ENCODE results near the gene OIT3. TPM values are rescaled to one million over a fixed set of nuclear protein-coding genes. Genes with fewer than 3 reads are reported as not detected.

Gene OIT3
- total and polyA plus RNA-seq, 2 experiments from 2014 or later = not detected

GRCh38 chr10:72858067-72858466 is 35.5 kb upstream of the OIT3 start:
- WGBS, 2 experiments (ENCODE audit: low coverage in 1 of 2, low lambda C conversion rate in 2 of 2, missing lambda C conversion rate in 2 of 2) = 87 to 90% methylated on average over 6 of the region's 6 CpGs

GRCh38 chr10:72862957-72863356 is 30.6 kb upstream of the OIT3 start:
- H3K27ac ChIP-seq = no peak overlapping the region
- no peaks in the 10 kb centered on the region for H3K4me1 ChIP-seq (ENCODE audit: insufficient read depth)
- 98 to 99% methylated on average over 2 of the region's 2 CpGs for WGBS, 2 experiments (ENCODE audit: low coverage in 1 of 2, low lambda C conversion rate in 2 of 2, missing lambda C conversion rate in 2 of 2)
- no peak for DNase-seq
- no peaks in the 10 kb centered on the region for H4K20me1 ChIP-seq (ENCODE audit: insufficient read depth)
- in situ Hi-C loops (cut with MboI) = no loop called here
- no peak overlapping the region for H3K4me3 ChIP-seq
- no peaks in the 10 kb centered on the region for H3F3A ChIP-seq (ENCODE audit: insufficient read depth)
- H2AFZ ChIP-seq = no peak overlapping the region
- no peak overlapping the region for H3K9ac ChIP-seq
- H3K79me2 ChIP-seq (ENCODE audit: insufficient read depth) = no peaks in the 10 kb centered on the region
- H3K4me2 ChIP-seq (ENCODE audit: unreplicated experiment) = no peak overlapping the region
- TF ChIP-seq EZH2 (IDR thresholded peaks at IDR 0.05; ENCODE audit: insufficient read depth, poor library complexity, severe bottlenecking) (no peak), EZH2phosphoT487 (IDR thresholded peaks at IDR 0.05; ENCODE audit: insufficient read depth, low read depth) (no peak)
- H3K9me3 ChIP-seq (ENCODE audit: low read depth) = no peaks in the 10 kb centered on the region
- H3K36me3 ChIP-seq (ENCODE audit: low read depth) = peaks cover 10% of the 10 kb centered on the region; the same call in 1 of the 2 replicates
- H3K27me3 ChIP-seq (replicated peaks; ENCODE audit: insufficient read depth) = no peaks in the 10 kb centered on the region
- H3K9me2 ChIP-seq (ENCODE audit: insufficient read depth) = no peaks in the 10 kb centered on the region

More at GRCh38 chr10:72858067-72858466, 35.5 kb upstream of the OIT3 start:
- no peak for TF ChIP-seq EZH2 (IDR thresholded peaks at IDR 0.05; ENCODE audit: insufficient read depth, poor library complexity, severe bottlenecking)
- TF ChIP-seq EZH2phosphoT487 (IDR thresholded peaks at IDR 0.05; ENCODE audit: insufficient read depth, low read depth) = no peak
- Histone ChIP-seq H3K9me2 (ENCODE audit: insufficient read depth) (no peaks in the 10 kb centered on the region; the same call in 1 of the 2 replicates), H3K4me2 (ENCODE audit: unreplicated experiment) (no peak overlapping the region), H3F3A (ENCODE audit: insufficient read depth) (no peaks in the 10 kb centered on the region), H3K27me3 (replicated peaks; ENCODE audit: insufficient read depth) (no peaks in the 10 kb centered on the region), H3K79me2 (ENCODE audit: insufficient read depth) (no peaks in the 10 kb centered on the region), H3K9me3 (ENCODE audit: low read depth) (no peaks in the 10 kb centered on the region), H3K9ac (no peak overlapping the region), H3K27ac (no peak overlapping the region), H4K20me1 (ENCODE audit: insufficient read depth) (no peaks in the 10 kb centered on the region), H3K4me1 (ENCODE audit: insufficient read depth) (no peaks in the 10 kb centered on the region), H3K36me3 (ENCODE audit: low read depth) (peaks cover 10% of the 10 kb centered on the region; the same call in 1 of the 2 replicates), H3K4me3 (no peak overlapping the region), H2AFZ (no peak overlapping the region)
- in situ Hi-C loops (cut with MboI) = no loop called here
- no peak for DNase-seq

- Histone ChIP-seq H3K4me2 (ENCODE audit: unreplicated experiment) (no peak overlapping the region), H3K9me3 (ENCODE audit: low read depth) (no peaks in the 10 kb centered on the region), H3K4me1 (ENCODE audit: insufficient read depth) (no peaks in the 10 kb centered on the region), H3K27me3 (replicated peaks; ENCODE audit: insufficient read depth) (no peaks in the 10 kb centered on the region), H4K20me1 (ENCODE audit: insufficient read depth) (no peaks in the 10 kb centered on the region), H3K4me3 (no peak overlapping the region), H3K27ac (no peak overlapping the region), H3K36me3 (ENCODE audit: low read depth) (peaks cover 17% of the 10 kb centered on the region; the same call in 1 of the 2 replicates), H2AFZ (no peak overlapping the region), H3F3A (ENCODE audit: insufficient read depth) (no peaks in the 10 kb centered on the region), H3K79me2 (ENCODE audit: insufficient read depth) (no peaks in the 10 kb centered on the region), H3K9me2 (ENCODE audit: insufficient read depth) (no peaks in the 10 kb centered on the region), H3K9ac (no peak overlapping the region)
- TF ChIP-seq EZH2 (IDR thresholded peaks at IDR 0.05; ENCODE audit: insufficient read depth, poor library complexity, severe bottlenecking) (no peak), EZH2phosphoT487 (IDR thresholded peaks at IDR 0.05; ENCODE audit: insufficient read depth, low read depth) (no peak)
- in situ Hi-C loops (cut with MboI) = no loop called here
- WGBS, 2 experiments (ENCODE audit: low coverage in 1 of 2, low lambda C conversion rate in 2 of 2, missing lambda C conversion rate in 2 of 2) = 79 to 81% methylated on average over 3 of the region's 3 CpGs
- DNase-seq = peak; percentile 47
Observed at GRCh38 chr10:72875250-72876055, 18.1 kb upstream of the OIT3 start.

- 78 to 87% methylated on average over 2 of the region's 2 CpGs for WGBS, 2 experiments (ENCODE audit: low coverage in 1 of 2, low lambda C conversion rate in 2 of 2, missing lambda C conversion rate in 2 of 2)
- H3F3A ChIP-seq (ENCODE audit: insufficient read depth) = no peaks in the 10 kb centered on the region
Observed at GRCh38 chr10:72879245-72879644, 14.3 kb upstream of the OIT3 start.

More at GRCh38 chr10:72879245-72879644, 14.3 kb upstream of the OIT3 start:
- TF ChIP-seq EZH2phosphoT487 (IDR thresholded peaks at IDR 0.05; ENCODE audit: insufficient read depth, low read depth) (no peak), EZH2 (IDR thresholded peaks at IDR 0.05; ENCODE audit: insufficient read depth, poor library complexity, severe bottlenecking) (no peak)
- Histone ChIP-seq H3K4me2 (ENCODE audit: unreplicated experiment) (no peak overlapping the region), H2AFZ (no peak overlapping the region), H3K4me3 (no peak overlapping the region), H3K9me2 (ENCODE audit: insufficient read depth) (no peaks in the 10 kb centered on the region), H3K36me3 (ENCODE audit: low read depth) (peaks cover 10% of the 10 kb centered on the region; the same call in 1 of the 2 replicates), H3K4me1 (ENCODE audit: insufficient read depth) (no peaks in the 10 kb centered on the region), H3K27ac (no peak overlapping the region), H4K20me1 (ENCODE audit: insufficient read depth) (no peaks in the 10 kb centered on the region), H3K9ac (no peak overlapping the region), H3K27me3 (replicated peaks; ENCODE audit: insufficient read depth) (no peaks in the 10 kb centered on the region), H3K79me2 (ENCODE audit: insufficient read depth) (no peaks in the 10 kb centered on the region), H3K9me3 (ENCODE audit: low read depth) (no peaks in the 10 kb centered on the region)
- no peak for DNase-seq
- in situ Hi-C loops (cut with MboI) = no loop called here
